Heart left ventricle (tissue), 13 donors: Measurements from ENCODE around the gene ULK4.

Experiments used
- CTCF ChIP-seq, 12 donors: fragments of 200-600 bp; sonication (generic) in 4 of 12; IDR thresholded peaks; one replicate each; pipeline versions ENCODE4 v1.5.0 to v1.8.0; 2018 to 2022; ENCODE audit warnings: antibody characterized with exemption in 12 of 12, mild to moderate bottlenecking in 5 of 12
- POLR2A ChIP-seq, 2 donors: fragments of 450-650 bp; IDR thresholded peaks; one replicate each; pipeline ENCODE4 v1.6.1; 2017; ENCODE audit warnings: antibody characterized with exemption in 2 of 2, mild to moderate bottlenecking in 2 of 2, moderate library complexity in 2 of 2
- donor health status: ischemic (EF 13 %, LVEDD 7.1; RV severe dilation, severe dysfunction).
- donor health status: DM: no; HTN: yes; CAD: no.
- donor health status: DM: no; HTN: no; CAD: no.
- donor health status: ischemic (EF 25% LVEDD 6.9; RV normal size, moderate dysfunction).
- donor health status: ischemic (EF 25% LVEDD 5.7; RV mildly dilated, moderate dysfunction).
- donor health status: ischemic (EF 35%, LVEDD 5.7; RV mildly dilated, moderate dysfunction).
- donor health status: nonischemic (EF 11% LVEDD 7.7; RV severe dilation, severe dysfunction).
- donor health status: DM: yes; HTN: yes; CAD: no.
- donor health status: PGD.
- donor health status: ischemic (EF 29% LVEDD 5.4; RV normal size, mild dysfunction).
- donor health status: nonischemic (EF 23%, LVEDD 6.1; RV moderate dilation, normal function).

GRCh38 chr3:41932464-41932863 is 29.4 kb downstream of the ULK4 start:
- TF ChIP-seq CTCF (IDR thresholded peaks at IDR 0.05) (no peak), POLR2A (IDR thresholded peaks at IDR 0.05) (no peak)
